Heart left ventricle (tissue), 16 donors: Measurements from ENCODE around the gene ARHGAP5. TPM values are rescaled to one million over a fixed set of nuclear protein-coding genes. Genes with fewer than 3 reads are reported as not detected.

Experiments used
- ATAC-seq, 4 donors: fragments of 200-7000 bp; cut with Tn5 transposase; one replicate each; pipeline ENCODE4 v1.9.1; 2020 to 2022; ENCODE audit warnings: moderate library complexity in 4 of 4, mild to moderate bottlenecking in 3 of 4, moderate number of reproducible peaks in 1 of 4
- DNase-seq, 5 donors: peaks; one replicate each; pipeline ENCODE4 v3.0.0-alpha.2; 2020
- H3K27ac ChIP-seq, 12 donors: fragments of 200-600 bp; sonication (generic) in 4 of 12; one replicate each; pipeline versions ENCODE4 v1.5.0 to v1.8.0; 2016 to 2022; ENCODE audit warnings: mild to moderate bottlenecking in 2 of 12
- H3K27me3 ChIP-seq, 9 donors: fragments of 200-600 bp; sonication (generic) in 2 of 9; one replicate each; pipeline versions ENCODE4 v1.5.1 to v1.8.0; 2016 to 2022; ENCODE audit warnings: mild to moderate bottlenecking in 3 of 9
- H3K36me3 ChIP-seq, 9 donors: fragments of 200-600 bp; sonication (generic) in 2 of 9; one replicate each; pipeline versions ENCODE4 v1.5.0 to v1.8.0; 2018 to 2022; ENCODE audit warnings: mild to moderate bottlenecking in 2 of 9
- H3K4me1 ChIP-seq, 12 donors: fragments of 200-600 bp; sonication (generic) in 4 of 12; one replicate each; pipeline versions ENCODE4 v1.5.0 to v1.8.0; 2016 to 2022; ENCODE audit warnings: mild to moderate bottlenecking in 3 of 12
- H3K4me3 ChIP-seq, 12 donors: fragments of 200-600 bp; sonication (generic) in 4 of 12; one replicate each; pipeline versions ENCODE4 v1.5.0 to v1.8.0; 2017 to 2022; ENCODE audit warnings: mild to moderate bottlenecking in 9 of 12, moderate library complexity in 4 of 12
- H3K9me3 ChIP-seq, 12 donors: fragments of 200-600 bp; sonication (generic) in 4 of 12; one replicate each; pipeline versions ENCODE4 v1.5.0 to v1.8.0; 2016 to 2022; ENCODE audit warnings: mild to moderate bottlenecking in 1 of 12
- POLR2A ChIP-seq, 2 donors: fragments of 450-650 bp; IDR thresholded peaks; one replicate each; pipeline ENCODE4 v1.6.1; 2017; ENCODE audit warnings: antibody characterized with exemption in 2 of 2, mild to moderate bottlenecking in 2 of 2, moderate library complexity in 2 of 2
- WGBS, 4 donors: extraction: QIAGEN DNeasy Blood & Tissue Kit in 2 of 4; methylation state at CpG; one replicate each; pipeline versions ENCODE4 v1.1.5 to v1.1.7; 2013 to 2018; 5-methylcytosine and 5-hydroxymethylcytosine counted together
- intact Hi-C, 10 donors: fragments of 100-400 bp; cut with DNase I; formaldehyde crosslinking; loops; one replicate each; pipeline versions ENCODE4 v1.11.1 to v1.14.2; 2022
- polyA plus RNA-seq, 2 donors: library from polyadenylated mRNA; stranded (reverse); fragments of 200-250 nt; gene quantifications; one replicate each; pipeline ENCODE4 v1.2.3, GENCODE V29; 2013
- total RNA-seq, 9 donors: library from RNA; depleted of rRNA in 2 of 9; stranded (reverse); fragments of >200 nt in 2 of 9; fragmentation: NEBNext Ultra II Directional in 3 of 9; extraction: Animal tissue kit (Norgen Biotek cat#: 25700) in 3 of 9; gene quantifications; one replicate each; pipeline versions ENCODE4 v1.1.0 to v1.2.4, GENCODE V29; 2016 to 2023
- TF ChIP-seq, protein P1 (sequence below), 12 donors: fragments of 200-600 bp; sonication (generic) in 4 of 12; IDR thresholded peaks; one replicate each; pipeline versions ENCODE4 v1.5.0 to v1.8.0; 2018 to 2022; ENCODE audit warnings: antibody characterized with exemption in 12 of 12, mild to moderate bottlenecking in 5 of 12
- donor health status: ischemic (EF 13 %, LVEDD 7.1; RV severe dilation, severe dysfunction).
- donor health status: healthy with polysubstance abuse.
- donor health status: DM: no; HTN: yes; CAD: no.
- donor health status: DM: no; HTN: no; CAD: no.
- donor health status: ischemic (EF 25% LVEDD 6.9; RV normal size, moderate dysfunction).
- donor health status: ischemic (EF 25% LVEDD 5.7; RV mildly dilated, moderate dysfunction).
- donor health status: healthy.
- donor health status: DM: yes; HTN: yes; CAD: no.
- donor health status: ischemic (EF 35%, LVEDD 5.7; RV mildly dilated, moderate dysfunction).
- donor health status: nonischemic (EF 11% LVEDD 7.7; RV severe dilation, severe dysfunction).
- donor health status: DM: yes; HTN: yes; CAD: no.
- donor health status: PGD.
- donor health status: ischemic (EF 29% LVEDD 5.4; RV normal size, mild dysfunction).
- donor health status: nonischemic (EF 23%, LVEDD 6.1; RV moderate dilation, normal function).

The ARHGAP5 gene
- total and polyA plus RNA-seq, 11 donors, result 21.0 to 277 (median 243) TPM

DNA sequence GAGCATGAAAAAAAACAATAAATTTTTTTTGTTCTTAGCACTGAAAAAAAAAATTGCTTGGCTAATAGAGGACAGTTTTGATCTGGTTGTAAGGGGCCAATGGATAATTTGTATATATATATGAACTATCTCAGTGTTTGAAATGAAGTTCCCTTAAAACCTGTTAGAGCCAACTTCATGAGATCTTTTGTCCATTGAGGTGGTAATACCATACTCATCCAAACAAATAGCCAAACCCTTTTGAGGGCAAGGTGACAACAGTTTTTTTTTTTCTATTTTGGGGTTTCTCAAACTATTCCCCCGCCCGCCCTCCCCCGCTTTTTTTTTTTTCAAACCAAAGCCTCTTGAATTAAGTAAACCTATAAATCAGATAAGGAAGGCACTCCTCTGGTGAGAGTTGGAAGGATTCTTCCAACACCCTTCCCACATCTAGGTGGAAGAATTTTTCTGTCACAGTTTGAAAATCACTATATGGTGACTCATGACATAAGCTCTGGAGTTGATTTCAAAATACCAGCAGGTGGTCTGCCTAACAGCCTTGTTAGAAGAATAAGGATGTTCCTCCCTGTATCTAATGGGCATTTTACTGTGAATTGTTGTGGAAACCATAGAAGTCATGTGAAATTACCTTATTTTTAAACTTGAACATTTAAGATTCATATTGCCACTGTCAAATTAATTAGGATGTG is 10.2 kb downstream of the ARHGAP5 start:
- Histone ChIP-seq H3K36me3 (peaks cover 0 to 22% (median 19%) of the 10 kb centered on the region in 9 donors), H3K4me3 (no peak overlapping the region), H3K4me1 (peaks cover 0 to 69% (median 29%) of the 10 kb centered on the region in 12 donors), H3K27ac (no peak overlapping the region), H3K9me3 (no peaks in the 10 kb centered on the region), H3K27me3 (no peaks in the 10 kb centered on the region)
- DNase-seq (no peak), ATAC-seq (no peak)
- WGBS, 4 donors, result 97 to 99% (median 98%) methylated on average over 3 of the region's 3 CpGs
- TF ChIP-seq POLR2A (IDR thresholded peaks at IDR 0.05), result no peak
- TF ChIP-seq, protein P1, sequence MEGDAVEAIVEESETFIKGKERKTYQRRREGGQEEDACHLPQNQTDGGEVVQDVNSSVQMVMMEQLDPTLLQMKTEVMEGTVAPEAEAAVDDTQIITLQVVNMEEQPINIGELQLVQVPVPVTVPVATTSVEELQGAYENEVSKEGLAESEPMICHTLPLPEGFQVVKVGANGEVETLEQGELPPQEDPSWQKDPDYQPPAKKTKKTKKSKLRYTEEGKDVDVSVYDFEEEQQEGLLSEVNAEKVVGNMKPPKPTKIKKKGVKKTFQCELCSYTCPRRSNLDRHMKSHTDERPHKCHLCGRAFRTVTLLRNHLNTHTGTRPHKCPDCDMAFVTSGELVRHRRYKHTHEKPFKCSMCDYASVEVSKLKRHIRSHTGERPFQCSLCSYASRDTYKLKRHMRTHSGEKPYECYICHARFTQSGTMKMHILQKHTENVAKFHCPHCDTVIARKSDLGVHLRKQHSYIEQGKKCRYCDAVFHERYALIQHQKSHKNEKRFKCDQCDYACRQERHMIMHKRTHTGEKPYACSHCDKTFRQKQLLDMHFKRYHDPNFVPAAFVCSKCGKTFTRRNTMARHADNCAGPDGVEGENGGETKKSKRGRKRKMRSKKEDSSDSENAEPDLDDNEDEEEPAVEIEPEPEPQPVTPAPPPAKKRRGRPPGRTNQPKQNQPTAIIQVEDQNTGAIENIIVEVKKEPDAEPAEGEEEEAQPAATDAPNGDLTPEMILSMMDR (IDR thresholded peaks at IDR 0.05), result no peak
- intact Hi-C loops, result no loop called here

DNA sequence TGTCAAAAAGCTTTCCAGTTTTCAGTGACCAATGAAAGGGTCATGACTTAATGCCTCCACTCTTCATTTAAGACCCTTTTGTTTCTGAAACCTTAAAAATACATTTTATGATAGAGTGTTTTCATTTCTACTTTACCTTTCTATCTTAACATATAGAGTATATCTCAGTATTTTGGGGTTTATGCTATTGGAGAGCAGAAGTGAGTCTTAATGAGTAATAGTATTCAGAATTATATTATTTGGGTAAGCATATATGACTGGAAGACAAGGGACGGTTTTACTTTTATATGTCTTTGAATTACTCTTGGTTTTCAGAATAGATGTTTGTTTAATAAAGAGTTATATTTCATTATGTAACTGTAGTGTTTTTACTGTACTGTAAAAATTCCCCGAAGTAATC is 10.8 kb downstream of the ARHGAP5 start:
- DNase-seq, result no peak
- WGBS, 4 donors, result 66 to 81% (median 74%) methylated on average over 2 of the region's 2 CpGs
- H3K4me3 ChIP-seq, result no peak overlapping the region
- H3K9me3 ChIP-seq, result no peaks in the 10 kb centered on the region
- H3K36me3 ChIP-seq, result peaks cover 0 to 28% (median 25%) of the 10 kb centered on the region in 9 donors
- TF ChIP-seq, protein P1 (IDR thresholded peaks at IDR 0.05), result no peak
- no peak for TF ChIP-seq POLR2A (IDR thresholded peaks at IDR 0.05)
- intact Hi-C loops, result no loop called here
- no peak overlapping the region for H3K27ac ChIP-seq
- H3K27me3 ChIP-seq, result no peaks in the 10 kb centered on the region
- peaks cover 0 to 63% (median 24%) of the 10 kb centered on the region in 12 donors for H3K4me1 ChIP-seq
- ATAC-seq, result no peak

DNA sequence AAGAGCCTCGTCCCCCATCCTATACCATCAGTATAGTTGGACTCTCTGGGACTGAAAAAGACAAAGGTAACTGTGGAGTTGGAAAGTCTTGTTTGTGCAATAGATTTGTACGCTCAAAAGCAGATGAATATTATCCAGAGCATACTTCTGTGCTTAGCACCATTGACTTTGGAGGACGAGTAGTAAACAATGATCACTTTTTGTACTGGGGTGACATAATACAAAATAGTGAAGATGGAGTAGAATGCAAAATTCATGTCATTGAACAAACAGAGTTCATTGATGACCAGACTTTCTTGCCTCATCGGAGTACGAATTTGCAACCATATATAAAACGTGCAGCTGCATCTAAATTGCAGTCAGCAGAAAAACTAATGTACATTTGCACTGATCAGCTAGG is 13.6 kb downstream of the ARHGAP5 start:
- DNase-seq (no peak), ATAC-seq (no peak)
- intact Hi-C loops, result no loop called here
- H3K27me3 ChIP-seq, result no peaks in the 10 kb centered on the region
- no peak overlapping the region for H3K27ac ChIP-seq
- no peak overlapping the region for H3K4me3 ChIP-seq
- TF ChIP-seq POLR2A (IDR thresholded peaks at IDR 0.05), result no peak
- TF ChIP-seq, protein P1 (IDR thresholded peaks at IDR 0.05), result no peak
- H3K36me3 ChIP-seq, result peaks cover 0 to 52% (median 37%) of the 10 kb centered on the region in 9 donors
- H3K4me1 ChIP-seq, result peaks cover 0 to 42% (median 20%) of the 10 kb centered on the region in 12 donors
- WGBS, 4 donors, result 84 to 92% (median 90%) methylated on average over 6 of the region's 6 CpGs
- H3K9me3 ChIP-seq, result no peaks in the 10 kb centered on the region

DNA sequence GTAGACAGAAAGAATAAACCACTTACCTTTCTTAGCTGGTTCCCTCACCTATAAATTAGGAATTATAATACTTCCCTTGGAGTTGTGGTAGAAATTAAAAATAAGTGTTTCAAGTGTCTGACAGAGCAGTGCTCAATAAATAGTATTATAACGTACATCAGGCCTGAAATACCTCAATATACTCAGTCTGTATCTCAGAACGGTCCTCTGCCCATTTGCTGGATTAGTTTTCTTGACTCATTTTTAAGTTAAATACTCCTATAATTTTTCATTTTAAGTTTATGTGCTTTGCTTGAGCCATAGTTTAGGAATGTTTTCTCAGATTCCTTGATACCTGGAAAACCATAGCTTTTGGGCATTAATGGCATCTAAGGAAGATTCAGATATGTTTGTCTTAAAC is 22.4 kb downstream of the ARHGAP5 start:
- 90 to 96% (median 94%) methylated on average over 2 of the region's 2 CpGs for WGBS, 4 donors
- H3K27me3 ChIP-seq, result no peaks in the 10 kb centered on the region
- peaks cover 0 to 27% (median 14%) of the 10 kb centered on the region in 12 donors for H3K4me1 ChIP-seq
- no peak overlapping the region for H3K4me3 ChIP-seq
- H3K36me3 ChIP-seq, result peaks cover 0 to 35% (median 5%) of the 10 kb centered on the region in 9 donors
- no peak overlapping the region for H3K27ac ChIP-seq
- DNase-seq (no peak), ATAC-seq (no peak)
- intact Hi-C loops, result no loop called here
- TF ChIP-seq, protein P1 (IDR thresholded peaks at IDR 0.05), result no peak
- no peak for TF ChIP-seq POLR2A (IDR thresholded peaks at IDR 0.05)
- H3K9me3 ChIP-seq, result no peaks in the 10 kb centered on the region
